C1 segment of cervical spinal cord (tissue), 14 donors: Measurements from ENCODE around the gene SRGAP2C.
"Not testable (repeated sequence)": the region's sequence is repeated elsewhere in the genome, so short reads cannot be mapped to it uniquely, and the experiment has no call there.

Experiments used
- DNase-seq, 14 donors: peaks; one replicate each; lab custom pipeline; 2025; lab: John Stamatoyannopoulos, UW

Gene SRGAP2C

DNA sequence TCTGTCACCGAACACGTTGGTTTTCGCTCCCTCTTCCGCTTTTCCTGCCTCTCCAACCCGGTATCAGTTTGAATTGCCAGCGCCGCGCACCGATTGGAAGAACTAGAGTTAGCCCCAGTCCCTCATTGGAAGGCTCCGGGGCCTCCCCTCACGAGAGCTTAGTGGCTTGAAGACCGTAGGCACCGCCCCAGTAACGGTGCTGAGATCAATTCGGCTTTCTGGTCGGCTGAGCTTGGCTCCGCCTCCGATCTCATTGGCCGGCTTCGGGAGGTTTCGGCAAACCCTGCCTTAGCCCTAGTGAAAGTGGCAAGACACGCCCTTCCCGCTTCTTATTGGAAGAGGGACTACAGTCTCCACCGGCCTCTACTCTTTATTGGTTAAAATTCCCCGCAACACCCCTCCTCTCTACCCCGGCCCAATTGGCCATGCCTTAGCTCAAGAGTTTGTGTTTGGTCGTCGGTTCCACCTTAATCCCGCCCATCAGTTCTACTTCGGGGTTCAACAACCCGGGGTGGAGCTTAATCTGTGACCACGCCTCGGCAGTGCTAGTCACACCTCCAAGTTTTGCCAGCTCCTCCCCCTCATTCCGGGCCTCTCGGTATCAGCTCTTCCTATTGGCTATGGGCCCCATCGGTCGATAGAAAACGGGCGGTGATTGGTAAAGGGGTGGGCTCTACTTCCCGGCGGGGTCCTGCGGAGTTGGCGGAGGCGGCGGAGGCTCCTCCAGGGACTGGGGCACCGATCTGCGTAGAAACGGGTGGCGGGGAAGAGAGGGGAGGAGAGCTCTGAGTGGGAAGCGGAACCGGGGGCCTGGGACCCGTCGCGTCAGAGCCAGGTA lies at the start of gene SRGAP2C, which contains the start of gene FAM72B:
Gene SRGAP2C (plus strand): TSS at position 686 of the 838 bp plus-strand sequence. CDS start 2,472 bp downstream, outside the sequence.
Gene FAM72B (minus strand): TSS at position 51 of the 838 bp plus-strand sequence. CDS start 851 bp downstream, outside the sequence.
- DNase-seq = peak; percentile 45 to 100 (median 96)

- DNase-seq = not testable (repeated sequence)
Observed at GRCh38 chr1:121140393-121140792, 44.4 kb upstream of the SRGAP2C start.

- DNase-seq = not testable (repeated sequence)
Observed at GRCh38 chr1:121148489-121149190, 36.1 kb upstream of the SRGAP2C start.

DNA sequence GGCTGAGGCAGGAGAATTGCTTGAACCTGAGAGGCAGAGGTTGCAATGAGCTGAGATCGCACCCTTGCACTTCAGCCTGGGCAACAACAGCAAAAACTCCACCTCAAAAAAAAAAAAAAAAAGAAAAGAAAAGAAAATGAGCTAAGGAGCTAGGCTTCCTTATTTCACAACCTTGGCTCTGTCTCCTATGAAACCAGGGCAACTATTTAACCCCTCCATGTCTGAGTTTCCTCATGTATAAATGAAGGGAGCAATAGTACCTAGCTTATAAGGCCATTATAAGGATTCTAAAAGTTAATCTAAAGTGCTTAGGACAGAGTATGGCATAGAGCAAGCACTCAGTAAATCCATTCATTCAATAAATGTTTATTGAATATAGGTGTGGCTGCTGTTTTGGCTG lies 33.5 kb upstream of the SRGAP2C start:
- not testable (repeated sequence) for DNase-seq

DNA sequence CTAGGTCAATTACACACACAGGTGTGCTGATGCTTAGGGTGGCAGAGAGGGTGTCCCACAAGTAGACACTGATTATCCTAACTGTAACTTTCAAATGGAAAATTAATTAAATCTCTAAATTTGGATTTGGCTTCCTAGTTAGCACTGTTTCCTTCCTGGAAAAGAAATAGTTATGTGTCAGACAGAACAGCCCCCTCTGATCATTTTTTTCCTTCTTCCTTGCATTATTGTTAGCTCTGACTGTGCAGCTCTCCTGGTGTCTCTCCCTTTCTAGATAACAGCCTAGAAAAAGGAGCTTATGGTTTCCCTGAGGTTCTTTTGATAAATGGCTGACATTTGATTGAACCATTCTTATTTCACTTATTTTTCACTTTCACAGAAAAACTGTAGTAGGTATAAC lies 32.0 kb upstream of the SRGAP2C start:
- DNase-seq = not testable (repeated sequence)

GRCh38 chr1:121154811-121155210 lies 30.0 kb upstream of the SRGAP2C start:
- DNase-seq = not testable (repeated sequence)

GRCh38 chr1:121155671-121156358 lies 29.0 kb upstream of the SRGAP2C start:
- peak in 1 of 14 donors; percentile 70 for DNase-seq

DNA sequence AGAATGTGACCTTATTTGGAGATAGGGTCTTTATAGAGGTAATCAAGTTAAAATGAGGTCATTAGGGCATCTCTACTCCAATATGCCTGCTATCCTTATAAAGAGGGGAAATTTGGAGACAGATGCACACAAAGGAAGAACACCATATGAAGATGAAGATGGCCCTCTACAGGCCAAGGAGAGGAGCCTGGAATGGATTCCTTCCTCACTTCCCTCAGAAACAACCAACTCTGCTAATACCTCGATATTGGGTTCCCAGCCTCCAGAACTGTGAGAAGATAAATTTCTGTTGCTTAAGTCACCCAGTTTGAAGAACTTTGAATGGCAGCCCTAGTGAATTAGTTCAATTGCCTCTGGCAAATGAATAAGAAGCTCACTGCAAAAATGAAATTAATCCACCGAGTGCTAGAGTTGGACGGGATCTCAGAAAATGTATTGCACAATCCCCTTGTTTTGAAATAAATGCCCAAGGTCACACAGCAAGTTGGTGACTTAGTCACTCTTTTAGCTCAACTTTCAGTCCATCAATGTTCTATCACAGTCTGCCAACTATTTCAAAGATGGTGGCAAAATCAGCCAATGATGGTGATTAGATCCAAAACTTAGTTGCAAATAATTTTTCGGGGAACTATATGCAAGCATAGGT lies 27.7 kb upstream of the SRGAP2C start:
- DNase-seq = not testable (repeated sequence)

DNA sequence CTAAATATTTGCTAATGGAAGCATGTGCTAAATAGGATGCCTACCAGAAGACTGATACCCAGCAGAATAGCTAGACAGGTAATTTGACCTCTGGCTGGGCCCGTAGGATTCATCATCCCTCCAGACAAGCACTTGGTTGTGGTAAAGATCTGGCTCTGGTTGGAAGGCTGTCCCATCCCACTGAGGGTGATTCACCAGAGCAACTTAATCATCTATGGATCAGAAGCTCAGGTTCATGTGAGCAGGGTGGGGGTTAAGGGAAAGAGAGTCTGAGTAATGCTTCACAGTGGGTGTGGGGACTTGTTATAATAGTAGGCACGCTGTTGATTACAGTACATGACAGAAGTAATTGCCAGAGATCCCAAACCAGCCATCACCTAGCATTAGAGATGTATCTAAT lies 27.2 kb upstream of the SRGAP2C start:
- DNase-seq = not testable (repeated sequence)

DNA sequence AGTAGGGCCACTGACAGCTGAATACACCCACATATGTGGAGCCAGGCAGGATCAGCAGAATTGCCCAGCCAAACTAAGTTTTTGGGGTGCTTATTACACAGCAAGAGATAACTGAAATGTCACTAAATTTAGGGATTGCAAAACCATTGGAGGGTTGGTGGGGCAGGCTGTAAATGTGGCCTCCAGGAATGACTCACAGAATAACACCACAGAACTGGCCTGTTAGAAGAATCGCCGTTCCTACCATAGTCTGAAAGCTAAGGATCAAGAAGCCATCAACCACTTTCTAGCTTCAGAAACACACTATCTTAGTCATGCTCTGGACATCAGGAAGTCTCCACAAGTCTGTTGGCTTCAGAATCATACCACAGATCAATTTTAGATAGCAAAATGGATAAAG lies 24.7 kb upstream of the SRGAP2C start:
- DNase-seq = not testable (repeated sequence)

DNA sequence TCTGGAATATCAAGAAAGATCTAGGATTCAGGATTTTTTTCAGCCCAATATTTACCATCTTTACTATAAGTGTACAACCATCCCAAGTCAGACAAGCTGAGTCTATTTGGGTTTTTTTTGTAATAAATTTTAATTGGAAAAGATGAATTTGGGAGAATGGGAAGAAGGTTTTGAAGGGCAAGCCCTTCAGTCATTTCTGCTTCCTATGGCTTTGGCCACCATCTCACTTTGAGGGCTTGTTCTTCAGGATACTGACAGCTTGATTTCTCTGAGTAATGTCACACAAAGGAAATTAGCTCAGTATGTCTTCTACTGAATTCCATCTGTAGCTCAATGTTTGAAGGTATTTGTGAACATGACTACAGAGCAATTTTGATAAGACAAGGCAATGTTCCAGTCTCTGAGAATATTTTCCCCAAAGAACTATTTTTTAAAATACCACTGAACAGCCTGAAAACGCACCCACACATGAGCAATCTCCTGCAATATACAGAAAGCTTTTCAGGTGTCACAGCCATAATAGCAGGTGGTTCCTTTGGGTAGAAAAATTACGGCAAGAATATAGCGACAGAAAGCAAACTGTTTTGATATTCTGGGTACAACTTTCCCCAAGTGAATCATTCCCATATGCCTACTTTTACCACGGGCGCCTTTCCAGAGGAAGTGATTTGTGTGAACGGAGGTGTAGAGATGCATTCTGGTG lies 23.4 kb upstream of the SRGAP2C start:
- not testable (repeated sequence) for DNase-seq

- DNase-seq = not testable (repeated sequence)
Observed at GRCh38 chr1:121163850-121164757, 20.7 kb upstream of the SRGAP2C start.

DNA sequence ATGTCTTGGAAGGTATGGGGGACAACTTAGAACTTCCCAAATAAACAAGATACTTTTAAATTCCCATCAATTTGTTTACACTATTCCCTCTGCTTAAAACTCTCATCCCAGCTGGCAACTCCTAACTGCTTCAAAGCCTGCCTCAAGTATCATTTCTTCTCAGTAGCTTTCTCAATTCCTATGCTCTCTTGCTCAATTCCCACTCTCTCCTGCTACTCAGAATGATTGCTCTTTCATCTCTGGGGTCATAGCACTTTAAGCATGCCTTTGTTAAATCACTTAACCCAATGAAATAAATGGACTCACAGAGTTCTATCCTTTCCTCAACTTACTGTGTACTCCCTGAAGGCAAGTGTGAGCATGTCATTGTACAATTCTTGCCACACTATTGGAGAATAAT lies 19.5 kb upstream of the SRGAP2C start:
- not testable (repeated sequence) for DNase-seq

DNA sequence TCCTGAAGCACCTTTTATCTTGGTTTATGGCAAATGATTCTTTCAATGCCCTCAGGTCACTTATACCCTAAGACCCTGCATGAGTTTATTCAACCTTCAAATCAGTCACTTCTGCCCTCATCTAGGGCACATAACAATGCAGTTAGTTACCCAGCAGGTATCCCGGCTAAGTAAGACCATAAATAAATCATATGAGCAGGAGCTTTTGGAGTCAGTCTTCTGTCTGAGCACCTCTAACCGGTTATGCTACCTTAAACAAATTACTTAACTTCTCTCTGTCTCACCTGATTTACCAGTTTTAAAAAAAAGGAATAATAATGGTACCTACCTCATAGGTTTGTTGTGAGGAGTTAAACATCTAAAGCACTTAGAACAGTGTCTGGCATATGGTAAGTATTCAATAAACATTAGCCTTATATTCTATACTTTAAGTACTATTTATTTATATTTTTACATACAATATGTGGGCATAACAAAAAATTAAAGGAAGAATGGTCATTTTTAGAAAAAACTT lies 17.5 kb upstream of the SRGAP2C start:
- not testable (repeated sequence) for DNase-seq

GRCh38 chr1:121168152-121168668 lies 16.6 kb upstream of the SRGAP2C start:
- not testable (repeated sequence) for DNase-seq

- DNase-seq = not testable (repeated sequence)
Observed at GRCh38 chr1:121176649-121177048, 8.1 kb upstream of the SRGAP2C start.

DNA sequence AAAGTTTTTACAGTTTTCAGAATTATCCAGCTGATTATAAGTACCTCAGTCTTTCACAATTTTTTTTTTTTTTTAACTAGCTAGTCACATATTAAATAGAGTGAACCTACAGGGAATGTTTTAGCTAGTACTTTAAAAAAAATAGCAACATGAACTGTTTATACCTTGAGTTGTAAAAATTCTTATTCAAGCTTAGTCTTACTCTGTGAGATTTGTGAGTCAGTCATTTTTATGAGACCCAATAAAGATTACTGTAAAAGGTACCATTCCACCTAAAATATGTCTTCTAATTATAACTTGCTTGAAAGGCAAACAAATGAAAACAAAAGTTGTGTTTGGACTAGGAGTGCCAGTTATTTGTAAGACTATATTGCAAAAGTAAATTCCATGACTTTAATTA lies 6.6 kb upstream of the SRGAP2C start:
- DNase-seq = not testable (repeated sequence)

- not testable (repeated sequence) for DNase-seq
Observed at GRCh38 chr1:121183867-121184266, 908 bp upstream of the SRGAP2C start.

- not testable (repeated sequence) for DNase-seq
Observed at GRCh38 chr1:121185140-121185708, 449 bp downstream of the SRGAP2C start.
